ENCODE results near the gene AHSG. TPM values are rescaled to one million over a fixed set of nuclear protein-coding genes. Genes with fewer than 3 reads are reported as not detected.

The AHSG gene
- total and polyA plus RNA-seq, 2 donors (not counting 1 experiment from before 2014, with no cell fraction given): not detected

GRCh38 chr3:186589121-186589520 lies 23.7 kb upstream of the AHSG start:
- no peak overlapping the region for H3K27ac Mint-ChIP-seq
- DNase-seq (no peak), ATAC-seq (ENCODE audit: low read depth) (no peak)
- no peaks in the 10 kb centered on the region for H3K4me1 Mint-ChIP-seq
- Histone ChIP-seq H3K4me1 (ENCODE audit: control insufficient read depth in 2 of 2, insufficient read depth in 2 of 2, low read length in 2 of 2) (no peaks in the 10 kb centered on the region), H3K36me3 (replicated peaks in 1 of 2; ENCODE audit: control extremely low read depth in 1 of 2, control insufficient read depth in 1 of 2, extremely low read depth in 1 of 2, insufficient read depth in 2 of 2, low read length in 1 of 2) (peaks cover 18 to 20% of the 10 kb centered on the region in 2 experiments), H3K4me3 (ENCODE audit: control extremely low read depth in 1 of 5, extremely low read depth in 1 of 5, insufficient read depth in 1 of 5, low read depth in 2 of 5, low read length in 4 of 5) (no peak overlapping the region), H3K9ac (ENCODE audit: low read length) (no peak overlapping the region), H3K27me3 (replicated peaks in 1 of 4; ENCODE audit: control extremely low read depth in 1 of 4, control insufficient read depth in 3 of 4, insufficient read depth in 4 of 4, low read length in 3 of 4) (no peaks in the 10 kb centered on the region), H3K4me2 (replicated peaks; ENCODE audit: low read depth, low read length, poor library complexity, severe bottlenecking) (no peak overlapping the region), H4K20me1 (ENCODE audit: control insufficient read depth, insufficient read depth, low read length, poor library complexity, severe bottlenecking) (no peaks in the 10 kb centered on the region), H2AFZ (ENCODE audit: insufficient read depth, low read depth, low read length, poor library complexity, severe bottlenecking) (no peak overlapping the region), H3K79me2 (ENCODE audit: control insufficient read depth, insufficient read depth, low read length) (no peaks in the 10 kb centered on the region), H3K9me3 (ENCODE audit: control extremely low read depth in 1 of 3, control insufficient read depth in 2 of 3, insufficient read depth in 1 of 3, low read length in 2 of 3) (no peaks in the 10 kb centered on the region), H3K27ac (ENCODE audit: low read length in 2 of 2) (no peak overlapping the region)
- no CpG with 5 or more reads among the region's 3 CpGs for WGBS (ENCODE audit: insufficient coverage)
- no peak for TF ChIP-seq EZH2 (IDR thresholded peaks at IDR 0.05; ENCODE audit: borderline replicate concordance, insufficient read depth, low read depth, low read length, poor library complexity, severe bottlenecking)
- TF ChIP-seq CTCF (IDR thresholded peaks at IDR 0.05): no peak
- intact Hi-C loops (cut with micrococcal nuclease): no loop called here
- POLR2A ChIA-PET: no interaction called here
- CTCF ChIA-PET: interaction anchor here (1.0 kb wide), 1 partner anchor 26 kb away, joined by 3 read pairs; no protein-coding TSS in a partner anchor
- H3K27me3 Mint-ChIP-seq: no peaks in the 10 kb centered on the region
- H3K4me3 Mint-ChIP-seq: no peak overlapping the region
- no peaks in the 10 kb centered on the region for H3K9me3 Mint-ChIP-seq (ENCODE audit: insufficient read depth)

- intact Hi-C loops (cut with micrococcal nuclease): no loop called here
- H3K79me2 ChIP-seq (ENCODE audit: control insufficient read depth, insufficient read depth, low read length): no peaks in the 10 kb centered on the region
- no peak for TF ChIP-seq CTCF (IDR thresholded peaks at IDR 0.05)
- no peak for TF ChIP-seq EZH2 (IDR thresholded peaks at IDR 0.05; ENCODE audit: borderline replicate concordance, insufficient read depth, low read depth, low read length, poor library complexity, severe bottlenecking)
- peaks cover 9 to 11% of the 10 kb centered on the region in 2 experiments for H3K36me3 ChIP-seq (replicated peaks in 1 of 2; ENCODE audit: control extremely low read depth in 1 of 2, control insufficient read depth in 1 of 2, extremely low read depth in 1 of 2, insufficient read depth in 2 of 2, low read length in 1 of 2)
- H2AFZ ChIP-seq (ENCODE audit: insufficient read depth, low read depth, low read length, poor library complexity, severe bottlenecking): no peak overlapping the region
- H3K27ac ChIP-seq (ENCODE audit: low read length in 2 of 2): no peak overlapping the region
- H3K4me2 ChIP-seq (replicated peaks; ENCODE audit: low read depth, low read length, poor library complexity, severe bottlenecking): no peak overlapping the region
- no peaks in the 10 kb centered on the region for H3K27me3 ChIP-seq (replicated peaks in 1 of 4; ENCODE audit: control extremely low read depth in 1 of 4, control insufficient read depth in 3 of 4, insufficient read depth in 4 of 4, low read length in 3 of 4)
- H3K4me3 ChIP-seq (ENCODE audit: control extremely low read depth in 1 of 5, extremely low read depth in 1 of 5, insufficient read depth in 1 of 5, low read depth in 2 of 5, low read length in 4 of 5): no peak overlapping the region
- Mint-ChIP-seq H3K27me3 (no peaks in the 10 kb centered on the region), H3K27ac (no peak overlapping the region), H3K4me1 (no peaks in the 10 kb centered on the region), H3K9me3 (ENCODE audit: insufficient read depth) (no peaks in the 10 kb centered on the region), H3K4me3 (no peak overlapping the region)
- no peaks in the 10 kb centered on the region for H4K20me1 ChIP-seq (ENCODE audit: control insufficient read depth, insufficient read depth, low read length, poor library complexity, severe bottlenecking)
- no peak for DNase-seq
- 100% methylated on average over 1 of the region's 5 CpGs for WGBS (ENCODE audit: insufficient coverage)
- H3K4me1 ChIP-seq (ENCODE audit: control insufficient read depth in 2 of 2, insufficient read depth in 2 of 2, low read length in 2 of 2): no peaks in the 10 kb centered on the region
- ChIA-PET CTCF (interaction anchor here (1.7 to 2.1 kb wide), 2 partner anchors 25 to 646 kb away, joined by 3 to 9 read pairs; no protein-coding TSS in a partner anchor), POLR2A (no interaction called here)
- no peaks in the 10 kb centered on the region for H3K9me3 ChIP-seq (ENCODE audit: control extremely low read depth in 1 of 3, control insufficient read depth in 2 of 3, insufficient read depth in 1 of 3, low read length in 2 of 3)
- no peak overlapping the region for H3K9ac ChIP-seq (ENCODE audit: low read length)
- no peak for ATAC-seq (ENCODE audit: low read depth)
Measured at GRCh38 chr3:186589856-186590579, 22.8 kb upstream of the AHSG start.

Measured in B cell (primary cell).